Measurements from ENCODE around the gene LMAN1L.

LMAN1L gene

DNA sequence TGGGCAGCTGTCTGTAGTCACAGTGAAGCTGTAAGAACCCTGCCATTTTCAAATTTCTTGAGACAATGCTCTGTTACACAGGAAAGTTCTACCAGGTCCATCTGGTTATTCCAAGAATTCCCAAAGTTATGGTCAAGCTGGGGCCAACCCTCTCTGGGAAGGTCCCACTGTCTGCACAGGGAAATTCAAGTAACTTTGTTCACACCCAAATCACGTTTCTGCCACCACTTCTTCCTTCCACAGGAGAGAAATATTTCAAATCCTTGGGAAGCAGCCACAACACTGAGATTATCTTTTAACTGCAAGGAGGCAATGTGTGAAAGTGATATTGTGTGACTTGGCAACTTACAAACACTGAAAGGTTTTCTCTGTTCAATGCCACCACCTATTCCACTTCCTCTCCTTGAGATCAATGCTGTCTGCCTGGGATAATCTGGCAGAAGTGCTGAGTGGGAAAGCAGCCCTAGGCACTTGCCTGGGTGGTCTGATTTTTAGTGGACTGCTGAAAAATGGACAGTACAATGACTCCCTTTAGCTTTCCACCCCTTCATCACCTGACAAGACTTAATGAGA, 54.9 kb downstream of the LMAN1L start:
- peaks cover 3% of the 10 kb centered on the region; the same call in 1 of the 2 replicates for H4K20me1 ChIP-seq (ENCODE audit: low read depth, low read length)
- H3K27me3 ChIP-seq (ENCODE audit: low read length): no peaks in the 10 kb centered on the region
- peaks cover 91% of the 10 kb centered on the region for H3K79me2 ChIP-seq (ENCODE audit: insufficient read depth, low read length)
- no peak overlapping the region for H3K4me3 ChIP-seq (ENCODE audit: insufficient read depth, low read length, poor library complexity, severe bottlenecking)
- no peak overlapping the region for H3K9ac ChIP-seq (ENCODE audit: low read length)
- TF ChIP-seq, protein P1, sequence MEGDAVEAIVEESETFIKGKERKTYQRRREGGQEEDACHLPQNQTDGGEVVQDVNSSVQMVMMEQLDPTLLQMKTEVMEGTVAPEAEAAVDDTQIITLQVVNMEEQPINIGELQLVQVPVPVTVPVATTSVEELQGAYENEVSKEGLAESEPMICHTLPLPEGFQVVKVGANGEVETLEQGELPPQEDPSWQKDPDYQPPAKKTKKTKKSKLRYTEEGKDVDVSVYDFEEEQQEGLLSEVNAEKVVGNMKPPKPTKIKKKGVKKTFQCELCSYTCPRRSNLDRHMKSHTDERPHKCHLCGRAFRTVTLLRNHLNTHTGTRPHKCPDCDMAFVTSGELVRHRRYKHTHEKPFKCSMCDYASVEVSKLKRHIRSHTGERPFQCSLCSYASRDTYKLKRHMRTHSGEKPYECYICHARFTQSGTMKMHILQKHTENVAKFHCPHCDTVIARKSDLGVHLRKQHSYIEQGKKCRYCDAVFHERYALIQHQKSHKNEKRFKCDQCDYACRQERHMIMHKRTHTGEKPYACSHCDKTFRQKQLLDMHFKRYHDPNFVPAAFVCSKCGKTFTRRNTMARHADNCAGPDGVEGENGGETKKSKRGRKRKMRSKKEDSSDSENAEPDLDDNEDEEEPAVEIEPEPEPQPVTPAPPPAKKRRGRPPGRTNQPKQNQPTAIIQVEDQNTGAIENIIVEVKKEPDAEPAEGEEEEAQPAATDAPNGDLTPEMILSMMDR (IDR thresholded peaks at IDR 0.05; ENCODE audit: insufficient read depth, low read length, poor library complexity, severe bottlenecking): no peak
- TF ChIP-seq EZH2phosphoT487 (conservative IDR thresholded peaks at IDR 0.05; ENCODE audit: low read length): no peak
- peaks cover 6% of the 10 kb centered on the region; the same call in 1 of the 2 replicates for H3K36me3 ChIP-seq (ENCODE audit: low read length)
- no peak overlapping the region for H3K27ac ChIP-seq (ENCODE audit: low read depth, low read length)
- H3K4me2 ChIP-seq (ENCODE audit: low read depth, low read length, poor library complexity, severe bottlenecking): no peak overlapping the region
- H3F3A ChIP-seq (ENCODE audit: insufficient read depth): peaks cover 9% of the 10 kb centered on the region
- no peaks in the 10 kb centered on the region for H3K9me2 ChIP-seq (replicated peaks; ENCODE audit: insufficient read depth, low read length)
- no peak overlapping the region for H2AFZ ChIP-seq (ENCODE audit: low read depth, low read length, severe bottlenecking)
- no peaks in the 10 kb centered on the region for H3K9me3 ChIP-seq (ENCODE audit: insufficient read depth, low read length)

DNA sequence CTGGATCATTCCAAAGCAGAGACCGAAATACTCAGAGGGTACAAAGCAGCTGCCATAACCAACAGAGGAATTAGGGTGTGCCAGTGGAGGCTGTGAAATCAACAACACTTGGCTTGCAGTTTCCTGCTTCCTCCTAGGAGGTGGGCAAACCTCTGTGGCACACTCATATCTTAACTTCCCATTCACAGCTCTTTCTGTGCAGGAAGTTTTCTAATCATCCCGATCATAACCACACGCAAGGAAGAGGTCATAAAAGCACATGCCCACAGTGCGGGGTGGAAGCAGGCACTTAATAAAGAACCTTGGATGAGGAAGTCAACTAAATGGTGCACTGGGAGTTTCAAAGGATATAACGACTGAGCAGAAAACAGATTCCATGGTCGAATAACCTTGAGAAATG, 55.4 kb downstream of the LMAN1L start:
- H2AFZ ChIP-seq (ENCODE audit: low read depth, low read length, severe bottlenecking): no peak overlapping the region
- no peaks in the 10 kb centered on the region for H3K9me3 ChIP-seq (ENCODE audit: insufficient read depth, low read length)
- H3K9me2 ChIP-seq (replicated peaks; ENCODE audit: insufficient read depth, low read length): no peaks in the 10 kb centered on the region
- no peak for TF ChIP-seq EZH2phosphoT487 (conservative IDR thresholded peaks at IDR 0.05; ENCODE audit: low read length)
- TF ChIP-seq, protein P1 (IDR thresholded peaks at IDR 0.05; ENCODE audit: insufficient read depth, low read length, poor library complexity, severe bottlenecking): no peak
- H3K79me2 ChIP-seq (ENCODE audit: insufficient read depth, low read length): peaks cover 90% of the 10 kb centered on the region
- H3F3A ChIP-seq (ENCODE audit: insufficient read depth): peaks cover 9% of the 10 kb centered on the region
- H3K4me2 ChIP-seq (ENCODE audit: low read depth, low read length, poor library complexity, severe bottlenecking): no peak overlapping the region
- H4K20me1 ChIP-seq (ENCODE audit: low read depth, low read length): peaks cover 3% of the 10 kb centered on the region; the same call in 1 of the 2 replicates
- no peak overlapping the region for H3K9ac ChIP-seq (ENCODE audit: low read length)
- peaks cover 6% of the 10 kb centered on the region; the same call in 1 of the 2 replicates for H3K36me3 ChIP-seq (ENCODE audit: low read length)
- no peaks in the 10 kb centered on the region for H3K27me3 ChIP-seq (ENCODE audit: low read length)
- no peak overlapping the region for H3K4me3 ChIP-seq (ENCODE audit: insufficient read depth, low read length, poor library complexity, severe bottlenecking)
- no peak overlapping the region for H3K27ac ChIP-seq (ENCODE audit: low read depth, low read length)

DNA sequence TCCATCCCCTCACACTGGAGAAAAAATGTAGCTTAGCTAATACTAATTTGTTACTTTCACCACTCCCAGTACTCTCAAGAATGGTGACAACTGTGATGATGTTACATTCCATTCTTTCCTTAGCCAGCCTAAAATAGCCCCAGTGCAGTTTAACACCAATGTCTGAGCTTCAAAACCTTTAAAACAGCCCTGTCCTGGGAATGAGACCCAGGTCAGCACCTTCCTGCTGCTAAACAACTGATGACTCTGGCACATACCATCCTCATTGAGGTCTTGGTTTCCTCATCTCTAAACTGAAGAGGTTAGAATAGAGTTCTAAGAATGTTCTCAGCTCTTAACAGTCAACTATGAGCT, 56.7 kb downstream of the LMAN1L start:
- H3K27ac ChIP-seq (ENCODE audit: low read depth, low read length): peak overlapping the region; percentile 58
- H3K79me2 ChIP-seq (ENCODE audit: insufficient read depth, low read length): peaks cover 80% of the 10 kb centered on the region
- H3K9me2 ChIP-seq (replicated peaks; ENCODE audit: insufficient read depth, low read length): no peaks in the 10 kb centered on the region
- H3K4me3 ChIP-seq (ENCODE audit: insufficient read depth, low read length, poor library complexity, severe bottlenecking): no peak overlapping the region
- H3F3A ChIP-seq (ENCODE audit: insufficient read depth): peaks cover 9% of the 10 kb centered on the region
- H3K9ac ChIP-seq (ENCODE audit: low read length): peak overlapping the region; percentile 36; the same call in 1 of the 2 replicates
- H3K36me3 ChIP-seq (ENCODE audit: low read length): peaks cover 6% of the 10 kb centered on the region; the same call in 1 of the 2 replicates
- H3K9me3 ChIP-seq (ENCODE audit: insufficient read depth, low read length): no peaks in the 10 kb centered on the region
- H3K4me2 ChIP-seq (ENCODE audit: low read depth, low read length, poor library complexity, severe bottlenecking): peak overlapping the region; percentile 40
- H2AFZ ChIP-seq (ENCODE audit: low read depth, low read length, severe bottlenecking): no peak overlapping the region
- TF ChIP-seq, protein P1 (IDR thresholded peaks at IDR 0.05; ENCODE audit: insufficient read depth, low read length, poor library complexity, severe bottlenecking): no peak
- no peak for TF ChIP-seq EZH2phosphoT487 (conservative IDR thresholded peaks at IDR 0.05; ENCODE audit: low read length)
- no peaks in the 10 kb centered on the region for H3K27me3 ChIP-seq (ENCODE audit: low read length)
- H4K20me1 ChIP-seq (ENCODE audit: low read depth, low read length): peaks cover 3% of the 10 kb centered on the region; the same call in 1 of the 2 replicates

Data from SU-DHL-6 (cell line).